GM12878 (cell line): ENCODE results near the gene LNX2.

ENCODE experiments used
- EZH2 ChIP-seq: IDR thresholded peaks from 2 replicates; pipeline ENCODE4 v1.6.1; 2012; ENCODE audit warnings: low read depth, mild to moderate bottlenecking, control low read depth, inconsistent platforms, low read length, borderline replicate concordance; ENCODE audit not compliant: control insufficient read depth
- HDAC6 ChIP-seq: fragments of 200-600 bp; sonication (generic); IDR thresholded peaks from one replicate; pipeline ENCODE4 v1.8.0; 2017; ENCODE audit warnings: antibody characterized with exemption; ENCODE audit not compliant: unreplicated experiment
- KDM1A ChIP-seq: fragments of 200-600 bp; sonication (generic); IDR thresholded peaks from 2 replicates; pipeline ENCODE4 v1.6.1; 2016; ENCODE audit warnings: borderline replicate concordance
- POLR2A ChIP-seq: IDR thresholded peaks from 2 replicates; pipeline ENCODE4 v1.6.1; 2011; ENCODE audit warnings: low read depth, mild to moderate bottlenecking, low read length
- RAD21 ChIP-seq: IDR thresholded peaks from 2 replicates; pipeline ENCODE4 v1.6.1; 2011; ENCODE audit warnings: mild to moderate bottlenecking, low read depth, low read length, moderate library complexity; ENCODE audit not compliant: insufficient read depth
- TAF1 ChIP-seq: IDR thresholded peaks from 2 replicates; pipeline ENCODE4 v1.6.1; 2011; ENCODE audit warnings: mild to moderate bottlenecking, low read depth, low read length, borderline replicate concordance
- TF ChIP-seq, protein P1 (sequence below), 3 experiments: IDR thresholded peaks in 2 of 3; conservative IDR thresholded peaks in 1 of 3; 2 replicates each; pipeline ENCODE4 v1.5.1; 2011; ENCODE audit warnings: low read depth in 3 of 3, low read length in 3 of 3, mild to moderate bottlenecking in 3 of 3, control low read depth in 2 of 3, moderate library complexity in 2 of 3, inconsistent platforms in 1 of 3, mixed read lengths in 1 of 3; ENCODE audit not compliant: control insufficient read depth in 2 of 3, insufficient read depth in 1 of 3; ENCODE audit errors: extremely low read depth in 1 of 3
- TF ChIP-seq, protein P2 (sequence below): fragments of 450-650 bp; IDR thresholded peaks from 2 replicates; pipeline ENCODE4 v1.6.1; 2017; ENCODE audit warnings: mild to moderate bottlenecking, moderate library complexity
- TF ChIP-seq, protein P3 (sequence below): fragments of 450-650 bp; formaldehyde crosslinking; IDR thresholded peaks from 2 replicates; pipeline ENCODE4 v1.5.0; 2022; ENCODE audit warnings: mild to moderate bottlenecking, missing genetic modification characterization
- TF ChIP-seq, protein P4 (sequence below): IDR thresholded peaks from 2 replicates; pipeline ENCODE4 v1.6.1; 2012; ENCODE audit warnings: low read depth, low read length, improper control_type of control experiment
- TF ChIP-seq, protein P5 (sequence below): IDR thresholded peaks from 2 replicates; pipeline ENCODE4 v1.6.1; 2011; ENCODE audit warnings: borderline replicate concordance, low read depth, mild to moderate bottlenecking, moderate library complexity, mixed read lengths, low read length; ENCODE audit not compliant: insufficient read depth; ENCODE audit errors: extremely low read length

DNA sequence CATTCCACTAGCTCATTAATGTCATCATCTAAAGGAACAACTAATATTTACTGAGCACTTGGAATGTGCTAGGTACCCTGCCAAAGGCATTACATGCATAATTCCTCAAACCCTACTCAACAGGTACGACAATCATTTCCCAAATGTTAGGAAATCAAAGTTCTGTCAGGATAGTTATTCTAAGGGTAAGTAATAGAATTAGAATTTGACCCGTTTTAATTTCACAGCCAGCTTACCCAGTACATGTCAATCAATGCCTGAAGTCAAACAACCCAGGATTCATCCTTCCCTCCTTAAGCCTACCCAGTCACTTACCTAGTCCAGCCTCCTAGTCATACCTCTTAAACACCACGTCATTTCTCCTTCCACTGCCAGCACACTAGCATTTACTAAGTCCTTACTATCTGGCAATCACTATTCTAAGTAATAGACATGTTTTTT lies 2.4 kb downstream of the LNX2 start:
- TF ChIP-seq, protein P1, sequence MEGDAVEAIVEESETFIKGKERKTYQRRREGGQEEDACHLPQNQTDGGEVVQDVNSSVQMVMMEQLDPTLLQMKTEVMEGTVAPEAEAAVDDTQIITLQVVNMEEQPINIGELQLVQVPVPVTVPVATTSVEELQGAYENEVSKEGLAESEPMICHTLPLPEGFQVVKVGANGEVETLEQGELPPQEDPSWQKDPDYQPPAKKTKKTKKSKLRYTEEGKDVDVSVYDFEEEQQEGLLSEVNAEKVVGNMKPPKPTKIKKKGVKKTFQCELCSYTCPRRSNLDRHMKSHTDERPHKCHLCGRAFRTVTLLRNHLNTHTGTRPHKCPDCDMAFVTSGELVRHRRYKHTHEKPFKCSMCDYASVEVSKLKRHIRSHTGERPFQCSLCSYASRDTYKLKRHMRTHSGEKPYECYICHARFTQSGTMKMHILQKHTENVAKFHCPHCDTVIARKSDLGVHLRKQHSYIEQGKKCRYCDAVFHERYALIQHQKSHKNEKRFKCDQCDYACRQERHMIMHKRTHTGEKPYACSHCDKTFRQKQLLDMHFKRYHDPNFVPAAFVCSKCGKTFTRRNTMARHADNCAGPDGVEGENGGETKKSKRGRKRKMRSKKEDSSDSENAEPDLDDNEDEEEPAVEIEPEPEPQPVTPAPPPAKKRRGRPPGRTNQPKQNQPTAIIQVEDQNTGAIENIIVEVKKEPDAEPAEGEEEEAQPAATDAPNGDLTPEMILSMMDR (IDR thresholded peaks at IDR 0.05 in 2 of 3, conservative IDR thresholded peaks at IDR 0.05 in 1 of 3; ENCODE audit: control insufficient read depth in 2 of 3, extremely low read depth in 1 of 3, insufficient read depth in 1 of 3, low read depth in 3 of 3, low read length in 3 of 3), result no peak
- TF ChIP-seq, protein P2, sequence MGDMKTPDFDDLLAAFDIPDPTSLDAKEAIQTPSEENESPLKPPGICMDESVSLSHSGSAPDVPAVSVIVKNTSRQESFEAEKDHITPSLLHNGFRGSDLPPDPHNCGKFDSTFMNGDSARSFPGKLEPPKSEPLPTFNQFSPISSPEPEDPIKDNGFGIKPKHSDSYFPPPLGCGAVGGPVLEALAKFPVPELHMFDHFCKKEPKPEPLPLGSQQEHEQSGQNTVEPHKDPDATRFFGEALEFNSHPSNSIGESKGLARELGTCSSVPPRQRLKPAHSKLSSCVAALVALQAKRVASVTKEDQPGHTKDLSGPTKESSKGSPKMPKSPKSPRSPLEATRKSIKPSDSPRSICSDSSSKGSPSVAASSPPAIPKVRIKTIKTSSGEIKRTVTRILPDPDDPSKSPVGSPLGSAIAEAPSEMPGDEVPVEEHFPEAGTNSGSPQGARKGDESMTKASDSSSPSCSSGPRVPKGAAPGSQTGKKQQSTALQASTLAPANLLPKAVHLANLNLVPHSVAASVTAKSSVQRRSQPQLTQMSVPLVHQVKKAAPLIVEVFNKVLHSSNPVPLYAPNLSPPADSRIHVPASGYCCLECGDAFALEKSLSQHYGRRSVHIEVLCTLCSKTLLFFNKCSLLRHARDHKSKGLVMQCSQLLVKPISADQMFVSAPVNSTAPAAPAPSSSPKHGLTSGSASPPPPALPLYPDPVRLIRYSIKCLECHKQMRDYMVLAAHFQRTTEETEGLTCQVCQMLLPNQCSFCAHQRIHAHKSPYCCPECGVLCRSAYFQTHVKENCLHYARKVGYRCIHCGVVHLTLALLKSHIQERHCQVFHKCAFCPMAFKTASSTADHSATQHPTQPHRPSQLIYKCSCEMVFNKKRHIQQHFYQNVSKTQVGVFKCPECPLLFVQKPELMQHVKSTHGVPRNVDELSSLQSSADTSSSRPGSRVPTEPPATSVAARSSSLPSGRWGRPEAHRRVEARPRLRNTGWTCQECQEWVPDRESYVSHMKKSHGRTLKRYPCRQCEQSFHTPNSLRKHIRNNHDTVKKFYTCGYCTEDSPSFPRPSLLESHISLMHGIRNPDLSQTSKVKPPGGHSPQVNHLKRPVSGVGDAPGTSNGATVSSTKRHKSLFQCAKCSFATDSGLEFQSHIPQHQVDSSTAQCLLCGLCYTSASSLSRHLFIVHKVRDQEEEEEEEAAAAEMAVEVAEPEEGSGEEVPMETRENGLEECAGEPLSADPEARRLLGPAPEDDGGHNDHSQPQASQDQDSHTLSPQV, result no peak
- TF ChIP-seq RAD21, result no peak
- TF ChIP-seq, protein P3, sequence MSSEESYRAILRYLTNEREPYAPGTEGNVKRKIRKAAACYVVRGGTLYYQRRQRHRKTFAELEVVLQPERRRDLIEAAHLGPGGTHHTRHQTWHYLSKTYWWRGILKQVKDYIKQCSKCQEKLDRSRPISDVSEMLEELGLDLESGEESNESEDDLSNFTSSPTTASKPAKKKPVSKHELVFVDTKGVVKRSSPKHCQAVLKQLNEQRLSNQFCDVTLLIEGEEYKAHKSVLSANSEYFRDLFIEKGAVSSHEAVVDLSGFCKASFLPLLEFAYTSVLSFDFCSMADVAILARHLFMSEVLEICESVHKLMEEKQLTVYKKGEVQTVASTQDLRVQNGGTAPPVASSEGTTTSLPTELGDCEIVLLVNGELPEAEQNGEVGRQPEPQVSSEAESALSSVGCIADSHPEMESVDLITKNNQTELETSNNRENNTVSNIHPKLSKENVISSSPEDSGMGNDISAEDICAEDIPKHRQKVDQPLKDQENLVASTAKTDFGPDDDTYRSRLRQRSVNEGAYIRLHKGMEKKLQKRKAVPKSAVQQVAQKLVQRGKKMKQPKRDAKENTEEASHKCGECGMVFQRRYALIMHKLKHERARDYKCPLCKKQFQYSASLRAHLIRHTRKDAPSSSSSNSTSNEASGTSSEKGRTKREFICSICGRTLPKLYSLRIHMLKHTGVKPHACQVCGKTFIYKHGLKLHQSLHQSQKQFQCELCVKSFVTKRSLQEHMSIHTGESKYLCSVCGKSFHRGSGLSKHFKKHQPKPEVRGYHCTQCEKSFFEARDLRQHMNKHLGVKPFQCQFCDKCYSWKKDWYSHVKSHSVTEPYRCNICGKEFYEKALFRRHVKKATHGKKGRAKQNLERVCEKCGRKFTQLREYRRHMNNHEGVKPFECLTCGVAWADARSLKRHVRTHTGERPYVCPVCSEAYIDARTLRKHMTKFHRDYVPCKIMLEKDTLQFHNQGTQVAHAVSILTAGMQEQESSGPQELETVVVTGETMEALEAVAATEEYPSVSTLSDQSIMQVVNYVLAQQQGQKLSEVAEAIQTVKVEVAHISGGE (CRISPR knock-in tag), result no peak
- TF ChIP-seq, protein P4, sequence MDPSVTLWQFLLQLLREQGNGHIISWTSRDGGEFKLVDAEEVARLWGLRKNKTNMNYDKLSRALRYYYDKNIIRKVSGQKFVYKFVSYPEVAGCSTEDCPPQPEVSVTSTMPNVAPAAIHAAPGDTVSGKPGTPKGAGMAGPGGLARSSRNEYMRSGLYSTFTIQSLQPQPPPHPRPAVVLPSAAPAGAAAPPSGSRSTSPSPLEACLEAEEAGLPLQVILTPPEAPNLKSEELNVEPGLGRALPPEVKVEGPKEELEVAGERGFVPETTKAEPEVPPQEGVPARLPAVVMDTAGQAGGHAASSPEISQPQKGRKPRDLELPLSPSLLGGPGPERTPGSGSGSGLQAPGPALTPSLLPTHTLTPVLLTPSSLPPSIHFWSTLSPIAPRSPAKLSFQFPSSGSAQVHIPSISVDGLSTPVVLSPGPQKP, result no peak
- TF ChIP-seq TAF1, result no peak
- TF ChIP-seq, protein P5, sequence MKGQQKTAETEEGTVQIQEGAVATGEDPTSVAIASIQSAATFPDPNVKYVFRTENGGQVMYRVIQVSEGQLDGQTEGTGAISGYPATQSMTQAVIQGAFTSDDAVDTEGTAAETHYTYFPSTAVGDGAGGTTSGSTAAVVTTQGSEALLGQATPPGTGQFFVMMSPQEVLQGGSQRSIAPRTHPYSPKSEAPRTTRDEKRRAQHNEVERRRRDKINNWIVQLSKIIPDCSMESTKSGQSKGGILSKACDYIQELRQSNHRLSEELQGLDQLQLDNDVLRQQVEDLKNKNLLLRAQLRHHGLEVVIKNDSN, result no peak
- TF ChIP-seq POLR2A, result no peak
- TF ChIP-seq EZH2, result no peak
- no peak for TF ChIP-seq KDM1A
- no peak for TF ChIP-seq HDAC6
